GM12878 (cell line): ENCODE results near the gene GP2. TPM values are rescaled to one million over a fixed set of nuclear protein-coding genes. Genes with fewer than 3 reads are reported as not detected.

ENCODE experiments used
- ATAC-seq: fragments of 200-7000 bp; cut with Tn5 transposase; 3 replicates; pipeline ENCODE4 v1.9.1; 2020; ENCODE audit warnings: mild to moderate bottlenecking, moderate library complexity
- BruUV-seq: library from RNA; stranded (reverse); fragments of 400-500 nt; replicated peaks from 2 replicates; lab custom pipeline; 2021; lab: Mats Ljungman, UMichigan
- CTCF ChIA-PET: fragments of 300-600 bp; sonication (Branson Sonifier 250); formaldehyde crosslinking; extraction: SDS; loops from one replicate; lab custom pipeline; 2021; ENCODE audit warnings: inconsistent platforms; lab: Yijun Ruan, JAX
- POLR2A ChIA-PET: fragments of 350-600 bp; formaldehyde crosslinking; extraction: SDS; loops from one replicate; lab custom pipeline; 2021; ENCODE audit warnings: inconsistent platforms; lab: Charles Lee
- RAD21 ChIA-PET: fragments of 300-600 bp; sonication (Branson Sonifier 250); formaldehyde crosslinking; loops from one replicate; lab custom pipeline; 2023; ENCODE audit warnings: antibody characterized with exemption; ENCODE audit not compliant: unreplicated experiment; lab: Charles Lee
- SMC1A ChIA-PET: fragments of 300-600 bp; sonication (Branson Sonifier 250); formaldehyde crosslinking; loops from one replicate; lab custom pipeline; 2023; ENCODE audit not compliant: unreplicated experiment, uncharacterized antibody; lab: Charles Lee
- DNase-seq: peaks from one replicate; pipeline ENCODE4 v3.0.0-alpha.2; 2011; ENCODE audit warnings: low read depth, low spot score
- FAIRE-seq: peaks from 3 replicates; lab custom pipeline; 2011; peaks lifted over from hg19 to GRCh38; lab: Jason Lieb, UNC
- H2AFZ ChIP-seq: 2 replicates; pipeline ENCODE4 v1.6.0; 2011; ENCODE audit warnings: low read depth, low read length, control low read depth; ENCODE audit not compliant: control insufficient read depth
- H3K27ac ChIP-seq: 2 replicates; pipeline ENCODE4 v1.5.1; 2011; ENCODE audit warnings: control low read depth; ENCODE audit not compliant: control insufficient read depth, insufficient read depth
- H3K27me3 ChIP-seq, 2 experiments: replicated peaks in 1 of 2; 2 replicates each; pipeline versions ENCODE4 v1.6.0 to v1.6.1; 2011; ENCODE audit warnings: low read length in 1 of 2; ENCODE audit not compliant: control insufficient read depth in 2 of 2, insufficient read depth in 2 of 2
- H3K36me3 ChIP-seq, 2 experiments: 2 replicates each; pipeline ENCODE4 v1.5.1; 2011; ENCODE audit warnings: low read length in 1 of 2; ENCODE audit not compliant: control insufficient read depth in 2 of 2, insufficient read depth in 2 of 2
- H3K4me1 ChIP-seq: 2 replicates; pipeline ENCODE4 v1.6.1; 2011; ENCODE audit warnings: mild to moderate bottlenecking, low read length, moderate library complexity, mixed read lengths; ENCODE audit not compliant: control insufficient read depth, insufficient read depth
- H3K4me2 ChIP-seq: 2 replicates; pipeline ENCODE4 v1.6.0; 2011; ENCODE audit warnings: control low read depth; ENCODE audit not compliant: control insufficient read depth, insufficient read depth
- H3K4me3 ChIP-seq: fragments of 200-600 bp; sonication (generic); 2 replicates; pipeline ENCODE4 v1.5.1; 2016
- H3K79me2 ChIP-seq: 2 replicates; pipeline ENCODE4 v1.6.0; 2011; ENCODE audit warnings: low read length; ENCODE audit not compliant: control insufficient read depth, insufficient read depth
- H3K9ac ChIP-seq: 2 replicates; pipeline ENCODE4 v1.8.0; 2011; ENCODE audit warnings: low read length, control low read depth, mixed read lengths; ENCODE audit not compliant: control insufficient read depth, insufficient read depth
- H3K9me3 ChIP-seq: replicated peaks from 3 replicates; pipeline ENCODE4 v1.5.1; 2011; ENCODE audit warnings: mild to moderate bottlenecking, low read length; ENCODE audit not compliant: control insufficient read depth, insufficient read depth
- H4K20me1 ChIP-seq: 2 replicates; pipeline ENCODE4 v1.6.0; 2011; ENCODE audit not compliant: control insufficient read depth, insufficient read depth
- BMI1 ChIP-seq: fragments of 450-650 bp; IDR thresholded peaks from 2 replicates; pipeline ENCODE4 v1.6.1; 2016; ENCODE audit warnings: mild to moderate bottlenecking, moderate library complexity, borderline replicate concordance
- CEBPZ ChIP-seq: fragments of 150-350 bp; IDR thresholded peaks from 2 replicates; pipeline ENCODE4 v1.6.1; 2016; ENCODE audit warnings: low read depth, low read length
- CREM ChIP-seq: IDR thresholded peaks from 2 replicates; pipeline ENCODE4 v1.6.1; 2014; ENCODE audit warnings: antibody characterized with exemption, low read depth
- IKZF2 ChIP-seq, 2 experiments: fragments of 450-650 bp; IDR thresholded peaks; 2 replicates each; pipeline ENCODE4 v1.6.1; 2017; ENCODE audit warnings: mild to moderate bottlenecking in 2 of 2, moderate library complexity in 2 of 2
- LARP7 ChIP-seq: fragments of 450-650 bp; IDR thresholded peaks from 2 replicates; pipeline ENCODE4 v1.6.1; 2017; ENCODE audit warnings: mild to moderate bottlenecking
- NFIC ChIP-seq: IDR thresholded peaks from 2 replicates; pipeline ENCODE4 v1.6.1; 2012; ENCODE audit warnings: low read depth, mild to moderate bottlenecking, inconsistent platforms, low read length, moderate library complexity
- PAX8 ChIP-seq: fragments of 450-650 bp; IDR thresholded peaks from 2 replicates; pipeline ENCODE4 v1.6.1; 2017; ENCODE audit warnings: mild to moderate bottlenecking, moderate library complexity
- PML ChIP-seq: IDR thresholded peaks from 2 replicates; pipeline ENCODE4 v1.6.1; 2012; ENCODE audit warnings: low read length, inconsistent platforms
- SRF ChIP-seq, 2 experiments: IDR thresholded peaks; 2 replicates each; pipeline ENCODE4 v1.6.1; 2011; ENCODE audit warnings: low read depth in 2 of 2, low read length in 2 of 2, mild to moderate bottlenecking in 1 of 2, moderate library complexity in 1 of 2
- STAT3 ChIP-seq: IDR thresholded peaks from 2 replicates; pipeline ENCODE4 v1.6.1; 2011; ENCODE audit warnings: low read depth, low read length, improper control_type of control experiment
- WGBS: methylation state at CpG from one replicate; pipeline ENCODE4 v1.1.6; 2016; ENCODE audit warnings: low lambda C conversion rate; ENCODE audit not compliant: insufficient replicate concordance, insufficient coverage; ENCODE audit errors: missing lambda C conversion rate; 5-methylcytosine and 5-hydroxymethylcytosine counted together
- in situ Hi-C: fragments of 300-500 bp; cut with MboI; formaldehyde crosslinking; loops from 9 replicates; pipeline ENCODE4 v1.14.3; 2018; ENCODE audit warnings: mixed read lengths
- intact Hi-C: fragments of 100-400 bp; cut with micrococcal nuclease; formaldehyde crosslinking; loops from one replicate; pipeline ENCODE4 v1.14.2; 2022; ENCODE audit not compliant: unreplicated experiment
- polyA plus RNA-seq, 11 experiments: library from polyadenylated mRNA; depleted of rRNA in 4 of 11; unstranded in 6 of 11; stranded (reverse) in 5 of 11; fragments of >200 nt; fragmentation: Nextera tagmentation in 4 of 11; fragmentation: Illumina TruSeq in 1 of 11; extraction: Ambion mirVana in 4 of 11; extraction: Trizol in 1 of 11; gene quantifications; 1 replicate in 1 of 11; 2 replicates in 10 of 11; pipeline versions ENCODE4 v1.2.1 to v1.2.3, GENCODE V29; 2011 to 2016; ENCODE audit warnings: inconsistent platforms in 2 of 11, missing spikeins in 2 of 11, low read depth in 1 of 11
- total RNA-seq, 4 experiments: library from RNA; depleted of rRNA in 3 of 4; stranded (reverse); fragments of >200 nt in 3 of 4; fragmentation: Illumina TruSeq in 1 of 4; extraction: Trizol in 1 of 4; gene quantifications; 2 replicates each; pipeline versions ENCODE4 v1.2.1 to v1.2.3, GENCODE V29; 2013 to 2021
- TF ChIP-seq, protein P1 (sequence below): fragments of 450-650 bp; IDR thresholded peaks from 2 replicates; pipeline ENCODE4 v1.6.1; 2017; ENCODE audit warnings: mild to moderate bottlenecking, low read depth, inconsistent platforms; ENCODE audit not compliant: poor library complexity, severe bottlenecking
- TF ChIP-seq, protein P2 (sequence below): IDR thresholded peaks from 2 replicates; pipeline ENCODE4 v1.6.1; 2012; ENCODE audit warnings: low read length, inconsistent platforms
- TF ChIP-seq, protein P3 (sequence below): IDR thresholded peaks from 2 replicates; pipeline ENCODE4 v1.6.1; 2012; ENCODE audit warnings: improper control_type of control experiment, low read depth, low read length; ENCODE audit not compliant: insufficient replicate concordance

GP2 gene
- total and polyA plus RNA-seq, 10 of the 15 experiments (the other 5 are each of a cell fraction or from before 2014, with no cell fraction given) = 6.9 TPM; not detected in 9

DNA sequence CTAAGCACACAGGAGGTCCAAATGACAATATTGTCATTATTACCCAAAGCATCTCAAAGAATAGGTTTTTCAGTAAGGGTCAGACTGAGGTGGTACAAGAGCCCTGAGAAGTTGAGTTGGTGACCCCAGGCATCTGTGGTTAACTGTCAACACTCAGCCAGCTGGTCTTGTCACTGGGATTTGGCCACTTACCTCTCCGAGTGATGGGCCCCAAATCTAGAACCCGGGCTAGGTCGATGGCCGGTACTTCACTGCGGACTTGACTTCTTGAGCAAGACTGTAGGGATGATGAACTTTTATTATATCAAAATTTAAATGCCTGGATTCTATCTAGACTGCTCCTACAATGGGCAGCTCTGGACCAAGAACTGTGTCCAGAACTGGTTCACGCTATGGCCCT is 11.5 kb downstream of the GP2 start:
- in situ Hi-C loops = no loop called here
- no TSS peak for BruUV-seq
- FAIRE-seq = no peak
- no peak for TF ChIP-seq CEBPZ
- TF ChIP-seq LARP7 = no peak
- TF ChIP-seq, protein P1, sequence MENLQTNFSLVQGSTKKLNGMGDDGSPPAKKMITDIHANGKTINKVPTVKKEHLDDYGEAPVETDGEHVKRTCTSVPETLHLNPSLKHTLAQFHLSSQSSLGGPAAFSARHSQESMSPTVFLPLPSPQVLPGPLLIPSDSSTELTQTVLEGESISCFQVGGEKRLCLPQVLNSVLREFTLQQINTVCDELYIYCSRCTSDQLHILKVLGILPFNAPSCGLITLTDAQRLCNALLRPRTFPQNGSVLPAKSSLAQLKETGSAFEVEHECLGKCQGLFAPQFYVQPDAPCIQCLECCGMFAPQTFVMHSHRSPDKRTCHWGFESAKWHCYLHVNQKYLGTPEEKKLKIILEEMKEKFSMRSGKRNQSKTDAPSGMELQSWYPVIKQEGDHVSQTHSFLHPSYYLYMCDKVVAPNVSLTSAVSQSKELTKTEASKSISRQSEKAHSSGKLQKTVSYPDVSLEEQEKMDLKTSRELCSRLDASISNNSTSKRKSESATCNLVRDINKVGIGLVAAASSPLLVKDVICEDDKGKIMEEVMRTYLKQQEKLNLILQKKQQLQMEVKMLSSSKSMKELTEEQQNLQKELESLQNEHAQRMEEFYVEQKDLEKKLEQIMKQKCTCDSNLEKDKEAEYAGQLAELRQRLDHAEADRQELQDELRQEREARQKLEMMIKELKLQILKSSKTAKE = no peak
- no peak for TF ChIP-seq NFIC
- TF ChIP-seq, protein P2, sequence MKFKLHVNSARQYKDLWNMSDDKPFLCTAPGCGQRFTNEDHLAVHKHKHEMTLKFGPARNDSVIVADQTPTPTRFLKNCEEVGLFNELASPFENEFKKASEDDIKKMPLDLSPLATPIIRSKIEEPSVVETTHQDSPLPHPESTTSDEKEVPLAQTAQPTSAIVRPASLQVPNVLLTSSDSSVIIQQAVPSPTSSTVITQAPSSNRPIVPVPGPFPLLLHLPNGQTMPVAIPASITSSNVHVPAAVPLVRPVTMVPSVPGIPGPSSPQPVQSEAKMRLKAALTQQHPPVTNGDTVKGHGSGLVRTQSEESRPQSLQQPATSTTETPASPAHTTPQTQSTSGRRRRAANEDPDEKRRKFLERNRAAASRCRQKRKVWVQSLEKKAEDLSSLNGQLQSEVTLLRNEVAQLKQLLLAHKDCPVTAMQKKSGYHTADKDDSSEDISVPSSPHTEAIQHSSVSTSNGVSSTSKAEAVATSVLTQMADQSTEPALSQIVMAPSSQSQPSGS = no peak
- no peak for TF ChIP-seq PAX8
- no peak for TF ChIP-seq IKZF2 (IDR thresholded peaks at IDR 0.05)
- TF ChIP-seq BMI1 = no peak
- TF ChIP-seq PML = no peak
- no peak for TF ChIP-seq CREM
- TF ChIP-seq SRF (IDR thresholded peaks at IDR 0.05; ENCODE audit: low read depth in 2 of 2, low read length in 2 of 2) = no peak
- no peak for TF ChIP-seq STAT3
- TF ChIP-seq, protein P3, sequence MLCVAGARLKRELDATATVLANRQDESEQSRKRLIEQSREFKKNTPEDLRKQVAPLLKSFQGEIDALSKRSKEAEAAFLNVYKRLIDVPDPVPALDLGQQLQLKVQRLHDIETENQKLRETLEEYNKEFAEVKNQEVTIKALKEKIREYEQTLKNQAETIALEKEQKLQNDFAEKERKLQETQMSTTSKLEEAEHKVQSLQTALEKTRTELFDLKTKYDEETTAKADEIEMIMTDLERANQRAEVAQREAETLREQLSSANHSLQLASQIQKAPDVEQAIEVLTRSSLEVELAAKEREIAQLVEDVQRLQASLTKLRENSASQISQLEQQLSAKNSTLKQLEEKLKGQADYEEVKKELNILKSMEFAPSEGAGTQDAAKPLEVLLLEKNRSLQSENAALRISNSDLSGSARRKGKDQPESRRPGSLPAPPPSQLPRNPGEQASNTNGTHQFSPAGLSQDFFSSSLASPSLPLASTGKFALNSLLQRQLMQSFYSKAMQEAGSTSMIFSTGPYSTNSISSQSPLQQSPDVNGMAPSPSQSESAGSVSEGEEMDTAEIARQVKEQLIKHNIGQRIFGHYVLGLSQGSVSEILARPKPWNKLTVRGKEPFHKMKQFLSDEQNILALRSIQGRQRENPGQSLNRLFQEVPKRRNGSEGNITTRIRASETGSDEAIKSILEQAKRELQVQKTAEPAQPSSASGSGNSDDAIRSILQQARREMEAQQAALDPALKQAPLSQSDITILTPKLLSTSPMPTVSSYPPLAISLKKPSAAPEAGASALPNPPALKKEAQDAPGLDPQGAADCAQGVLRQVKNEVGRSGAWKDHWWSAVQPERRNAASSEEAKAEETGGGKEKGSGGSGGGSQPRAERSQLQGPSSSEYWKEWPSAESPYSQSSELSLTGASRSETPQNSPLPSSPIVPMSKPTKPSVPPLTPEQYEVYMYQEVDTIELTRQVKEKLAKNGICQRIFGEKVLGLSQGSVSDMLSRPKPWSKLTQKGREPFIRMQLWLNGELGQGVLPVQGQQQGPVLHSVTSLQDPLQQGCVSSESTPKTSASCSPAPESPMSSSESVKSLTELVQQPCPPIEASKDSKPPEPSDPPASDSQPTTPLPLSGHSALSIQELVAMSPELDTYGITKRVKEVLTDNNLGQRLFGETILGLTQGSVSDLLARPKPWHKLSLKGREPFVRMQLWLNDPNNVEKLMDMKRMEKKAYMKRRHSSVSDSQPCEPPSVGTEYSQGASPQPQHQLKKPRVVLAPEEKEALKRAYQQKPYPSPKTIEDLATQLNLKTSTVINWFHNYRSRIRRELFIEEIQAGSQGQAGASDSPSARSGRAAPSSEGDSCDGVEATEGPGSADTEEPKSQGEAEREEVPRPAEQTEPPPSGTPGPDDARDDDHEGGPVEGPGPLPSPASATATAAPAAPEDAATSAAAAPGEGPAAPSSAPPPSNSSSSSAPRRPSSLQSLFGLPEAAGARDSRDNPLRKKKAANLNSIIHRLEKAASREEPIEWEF = no peak

More for the DNA sequence above, 11.5 kb downstream of the GP2 start:
- Histone ChIP-seq H2AFZ (no peak overlapping the region), H3K27me3 (no peaks in the 10 kb centered on the region), H3K9me3 (no peaks in the 10 kb centered on the region), H3K79me2 (no peaks in the 10 kb centered on the region), H3K4me1 (no peaks in the 10 kb centered on the region), H3K27ac (no peak overlapping the region), H4K20me1 (no peaks in the 10 kb centered on the region), H3K4me3 (no peak overlapping the region), H3K4me2 (no peak overlapping the region), H3K9ac (no peak overlapping the region), H3K36me3 (no peaks in the 10 kb centered on the region)
- ChIA-PET POLR2A (no interaction called here), SMC1A (no interaction called here), CTCF (interaction anchor here (1.7 kb wide), 1 partner anchor 16 kb away, joined by 4 read pairs; no protein-coding TSS in a partner anchor), RAD21 (no interaction called here)
- WGBS = 73% methylated on average over 6 of the region's 6 CpGs
- intact Hi-C loops = no loop called here
- ATAC-seq = no peak
- no peak for DNase-seq
